AG04450 (cell line): ENCODE measurements around the gene NCEH1. TPM values are rescaled to one million over a fixed set of nuclear protein-coding genes. Genes with fewer than 3 reads are reported as not detected.

Experiments
- CTCF ChIA-PET: fragments of 300-600, 350-600 bp; formaldehyde crosslinking; extraction: SDS; loops from one replicate; lab custom pipeline; 2022; ENCODE audit warnings: antibody characterized with exemption, inconsistent platforms; lab: Charles Lee
- POLR2A ChIA-PET: fragments of 350-600 bp; formaldehyde crosslinking; extraction: SDS; loops from one replicate; lab custom pipeline; 2021; ENCODE audit warnings: antibody characterized with exemption, inconsistent platforms; lab: Yijun Ruan, JAX
- DNase-seq: peaks from one replicate; pipeline ENCODE4 v3.0.0-alpha.2; 2011; ENCODE audit warnings: low read depth, low spot score
- H3K27ac ChIP-seq: one replicate; pipeline ENCODE4 v1.5.1; 2012; ENCODE audit warnings: low read depth, low read length, control low read depth
- H3K27me3 ChIP-seq: one replicate; pipeline ENCODE4 v1.6.0; 2012; ENCODE audit warnings: low read length; ENCODE audit not compliant: control insufficient read depth, insufficient read depth
- H3K4me3 ChIP-seq: 2 replicates; pipeline ENCODE4 v1.5.1; 2011; ENCODE audit warnings: mild to moderate bottlenecking, low read depth, low read length, control low read depth
- H3K9me3 ChIP-seq: 2 replicates; pipeline ENCODE4 v1.5.1; 2012; ENCODE audit warnings: low read length; ENCODE audit not compliant: control insufficient read depth, insufficient read depth
- CTCF ChIP-seq: IDR thresholded peaks from 2 replicates; pipeline ENCODE4 v1.5.1; 2011; ENCODE audit warnings: low read depth, low read length, control low read depth, inconsistent platforms
- polyA plus RNA-seq: library from polyadenylated mRNA; depleted of rRNA; stranded (reverse); fragments of >200 nt; gene quantifications from 2 replicates; pipeline ENCODE4 v1.2.3, GENCODE V29; 2011

NCEH1 gene
- polyA plus RNA-seq, 1 experiment = 14.6 TPM

DNA sequence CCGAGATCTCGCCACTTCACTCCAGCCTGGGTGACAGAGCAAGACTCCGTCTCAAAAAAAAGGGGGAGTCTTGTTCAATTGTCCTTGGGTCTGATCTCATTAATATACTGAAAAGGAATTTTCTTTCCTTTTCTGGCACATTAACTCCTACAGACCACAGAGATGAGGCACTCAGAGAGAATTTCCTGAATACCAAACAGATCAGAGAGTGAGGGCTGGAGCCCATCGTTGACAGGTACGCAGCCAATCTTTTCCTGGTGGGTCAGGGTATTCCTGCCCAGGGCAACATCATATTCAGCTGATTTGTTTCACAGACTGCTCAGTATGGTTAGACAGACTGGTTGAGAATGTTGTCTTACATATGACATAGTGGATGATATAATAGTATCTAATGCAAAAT, 104.8 kb downstream of the NCEH1 start:
- no peak overlapping the region for H3K27ac ChIP-seq
- no peak for TF ChIP-seq CTCF
- no peak for DNase-seq
- ChIA-PET POLR2A (interaction anchor here (0.5 kb wide), 1 partner anchor 569 kb away, joined by 18 read pairs; no protein-coding TSS in a partner anchor), CTCF (interaction anchor here (0.6 to 5.6 kb wide), 5 partner anchors 10 to 170 kb away, joined by 3 to 48 read pairs (median 4); no protein-coding TSS in a partner anchor)
- H3K4me3 ChIP-seq = no peak overlapping the region
- H3K27me3 ChIP-seq = no peaks in the 10 kb centered on the region
- H3K9me3 ChIP-seq = no peaks in the 10 kb centered on the region; the same call in 1 of the 2 replicates

DNA sequence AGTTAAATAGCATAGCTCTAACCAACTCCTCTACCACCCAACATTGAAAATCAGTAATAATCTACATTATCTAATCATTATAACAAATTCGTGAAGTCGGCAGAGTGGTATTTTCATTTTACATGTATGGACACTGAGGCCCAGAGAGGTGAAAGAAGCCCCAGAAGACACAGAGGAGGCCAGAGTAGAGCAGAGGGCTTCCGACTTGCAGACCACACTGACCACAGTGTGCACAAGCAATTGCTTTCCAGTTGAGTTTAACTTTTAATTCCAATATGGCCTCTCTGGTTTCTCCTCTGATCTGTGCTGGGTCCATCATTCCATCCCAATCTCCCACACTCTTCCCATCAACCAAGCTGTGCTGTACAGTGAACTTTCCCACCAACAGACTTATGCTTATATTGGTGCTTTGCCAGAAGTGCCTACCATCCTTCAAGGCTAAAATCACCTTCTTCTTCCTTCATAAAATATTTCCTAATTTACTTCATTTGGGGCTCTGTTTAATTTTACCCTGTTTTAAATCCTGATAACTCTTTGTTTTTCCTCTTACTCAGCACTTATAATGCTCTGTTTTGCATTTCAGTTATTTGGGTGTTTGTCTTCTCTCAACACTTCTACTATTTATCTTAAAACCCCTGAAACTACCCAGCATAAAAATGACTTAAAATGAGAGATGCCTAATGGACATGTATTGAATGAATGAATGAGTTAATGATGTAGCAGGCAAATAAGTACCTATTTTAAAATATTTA, 105.8 kb downstream of the NCEH1 start:
- H3K27ac ChIP-seq = no peak overlapping the region
- POLR2A ChIA-PET = no interaction called here
- no peak for DNase-seq

DNA sequence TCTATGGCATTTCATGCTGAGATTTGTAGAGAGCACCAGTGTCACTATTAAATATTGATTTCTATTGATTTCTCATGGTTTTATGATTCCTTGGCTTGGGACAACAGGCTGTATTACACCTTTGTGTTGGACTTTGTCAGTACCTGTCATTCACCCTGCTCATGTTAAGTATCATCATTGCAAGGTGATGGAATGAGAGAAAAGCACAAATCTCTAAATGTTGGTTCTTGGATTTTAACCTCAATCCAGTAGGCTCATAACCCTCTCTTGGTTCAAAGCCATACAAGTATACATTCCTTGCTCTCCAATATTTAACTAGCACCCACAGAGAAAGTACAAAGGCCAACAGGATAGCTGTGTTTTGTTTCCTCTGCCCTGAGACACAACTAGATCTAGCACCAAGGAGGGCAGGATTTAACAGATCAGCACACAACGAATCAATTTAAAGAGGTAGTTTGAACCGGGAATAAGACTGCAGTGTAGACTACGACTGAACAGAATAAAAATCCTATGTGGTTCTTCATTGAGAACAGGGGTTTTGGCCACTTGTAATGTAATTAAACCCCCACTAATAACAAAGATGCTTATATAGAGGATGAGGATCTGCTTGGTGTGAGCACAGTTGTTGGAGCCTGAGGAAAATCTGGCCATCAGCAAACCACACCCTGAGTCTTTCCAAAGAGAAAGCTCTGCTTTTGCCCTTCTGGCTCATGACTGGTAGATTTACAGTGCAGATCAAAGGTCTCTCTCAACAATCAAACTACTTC, 109.6 kb downstream of the NCEH1 start:
- Histone ChIP-seq H3K4me3 (no peak overlapping the region), H3K27ac (no peak overlapping the region), H3K27me3 (no peaks in the 10 kb centered on the region), H3K9me3 (no peaks in the 10 kb centered on the region; the same call in 1 of the 2 replicates)
- TF ChIP-seq CTCF = no peak
- POLR2A ChIA-PET = no interaction called here
- CTCF ChIA-PET = interaction anchor here (0.6 to 2.2 kb wide), 2 partner anchors 22 to 90 kb away, joined by 3 to 5 read pairs; no protein-coding TSS in a partner anchor
- DNase-seq = no peak

More for the DNA sequence above, 105.8 kb downstream of the NCEH1 start:
- no peak for TF ChIP-seq CTCF
- Histone ChIP-seq H3K27me3 (no peaks in the 10 kb centered on the region), H3K9me3 (no peaks in the 10 kb centered on the region; the same call in 1 of the 2 replicates), H3K4me3 (no peak overlapping the region)
- CTCF ChIA-PET = interaction anchor here (1.0 to 5.6 kb wide), 3 partner anchors 9 to 62 kb away, joined by 3 to 39 read pairs (median 4); no protein-coding TSS in a partner anchor

DNA sequence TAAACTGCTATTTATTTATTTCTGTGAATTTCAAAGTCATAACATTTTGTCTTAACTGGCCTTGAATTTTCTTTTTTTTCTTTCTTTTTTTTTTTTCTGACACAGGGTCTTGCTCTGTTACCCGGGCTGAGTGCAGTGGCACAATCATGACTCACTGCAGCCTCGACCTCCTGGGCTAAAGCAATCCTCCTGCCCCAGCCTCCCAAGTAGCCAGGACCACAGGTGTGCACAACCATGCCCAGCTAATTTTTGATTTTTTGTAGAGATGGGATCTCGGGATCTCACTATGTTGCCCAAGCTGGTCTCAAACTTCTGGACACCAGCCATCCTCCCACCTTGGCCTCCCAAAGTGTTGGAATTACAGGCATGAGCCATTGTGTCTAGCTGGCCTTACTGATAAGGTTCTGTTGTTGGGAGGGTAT, 110.2 kb downstream of the NCEH1 start:
- ChIA-PET CTCF (interaction anchor here (2.2 kb wide), 1 partner anchor 22 kb away, joined by 5 read pairs; no protein-coding TSS in a partner anchor), POLR2A (no interaction called here)
- Histone ChIP-seq H3K27ac (no peak overlapping the region), H3K4me3 (no peak overlapping the region), H3K9me3 (no peaks in the 10 kb centered on the region; the same call in 1 of the 2 replicates), H3K27me3 (no peaks in the 10 kb centered on the region)
- DNase-seq = no peak
- no peak for TF ChIP-seq CTCF
